Measurements from ENCODE around the gene STK17B. TPM values are rescaled to one million over a fixed set of nuclear protein-coding genes. Genes with fewer than 3 reads are reported as not detected.

Gene STK17B
- total and polyA plus RNA-seq, 4 donors = 17.1 to 30.0 (median 22.0) TPM

GRCh38 chr2:196159221-196159892, 12.0 kb downstream of the STK17B start:
- Histone ChIP-seq H3K9me3 (ENCODE audit: control insufficient read depth, low read length) (no peaks in the 10 kb centered on the region), H3K36me3 (ENCODE audit: control insufficient read depth in 1 of 2, insufficient read depth in 2 of 2, low read length in 1 of 2) (peaks cover 0 to 3% of the 10 kb centered on the region in 2 donors), H3K4me3 (ENCODE audit: low read length in 2 of 2) (no peak overlapping the region), H3K27me3 (ENCODE audit: control insufficient read depth in 1 of 2, insufficient read depth in 2 of 2, low read length in 1 of 2) (no peaks in the 10 kb centered on the region), H3K4me1 (ENCODE audit: control insufficient read depth in 1 of 2, insufficient read depth in 2 of 2, low read length in 2 of 2) (no peaks in the 10 kb centered on the region), H3K27ac (ENCODE audit: low read depth in 1 of 2, low read length in 2 of 2) (no peak overlapping the region)
- 91 to 93% methylated on average over 5 of the region's 5 CpGs for WGBS, 2 donors
- intact Hi-C loops (cut with DNase I) = no loop called here
- DNase-seq (no peak), ATAC-seq (ENCODE audit: low FRiP score) (no peak)

DNA sequence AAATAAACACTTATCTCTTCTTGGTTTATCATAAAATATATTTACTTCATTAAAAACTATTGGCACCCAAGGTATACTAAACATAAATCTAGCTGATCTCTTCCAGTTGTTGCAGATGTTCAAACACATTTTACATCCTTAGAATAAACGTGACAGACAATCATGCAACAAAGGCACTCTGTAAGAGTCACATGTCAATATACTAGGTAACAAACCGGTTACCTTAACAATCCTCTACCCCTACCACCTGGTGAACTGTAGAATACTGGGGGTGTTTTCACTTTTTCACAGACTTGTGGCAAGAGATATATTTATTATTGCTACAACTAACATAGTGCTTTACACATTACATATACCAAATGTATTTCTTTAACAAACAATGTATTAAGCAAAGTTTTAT, 15.8 kb downstream of the STK17B start:
- Histone ChIP-seq H3K27ac (ENCODE audit: low read depth in 1 of 2, low read length in 2 of 2) (no peak overlapping the region), H3K4me3 (ENCODE audit: low read length in 2 of 2) (no peak overlapping the region), H3K36me3 (ENCODE audit: control insufficient read depth in 1 of 2, insufficient read depth in 2 of 2, low read length in 1 of 2) (no peaks in the 10 kb centered on the region), H3K4me1 (ENCODE audit: control insufficient read depth in 1 of 2, insufficient read depth in 2 of 2, low read length in 2 of 2) (no peaks in the 10 kb centered on the region), H3K9me3 (ENCODE audit: control insufficient read depth, low read length) (no peaks in the 10 kb centered on the region), H3K27me3 (ENCODE audit: control insufficient read depth in 1 of 2, insufficient read depth in 2 of 2, low read length in 1 of 2) (no peaks in the 10 kb centered on the region)
- ATAC-seq (ENCODE audit: low FRiP score) = no peak
- 13 to 20% methylated on average over 2 of the region's 2 CpGs for WGBS, 2 donors
- intact Hi-C loops (cut with DNase I) = no loop called here
- DNase-seq = no peak

- no peaks in the 10 kb centered on the region for H3K9me3 ChIP-seq (ENCODE audit: control insufficient read depth, low read length)
- H3K4me3 ChIP-seq (ENCODE audit: low read length in 2 of 2) = no peak overlapping the region
Measured at GRCh38 chr2:196153480-196153879, 17.9 kb downstream of the STK17B start.

DNA sequence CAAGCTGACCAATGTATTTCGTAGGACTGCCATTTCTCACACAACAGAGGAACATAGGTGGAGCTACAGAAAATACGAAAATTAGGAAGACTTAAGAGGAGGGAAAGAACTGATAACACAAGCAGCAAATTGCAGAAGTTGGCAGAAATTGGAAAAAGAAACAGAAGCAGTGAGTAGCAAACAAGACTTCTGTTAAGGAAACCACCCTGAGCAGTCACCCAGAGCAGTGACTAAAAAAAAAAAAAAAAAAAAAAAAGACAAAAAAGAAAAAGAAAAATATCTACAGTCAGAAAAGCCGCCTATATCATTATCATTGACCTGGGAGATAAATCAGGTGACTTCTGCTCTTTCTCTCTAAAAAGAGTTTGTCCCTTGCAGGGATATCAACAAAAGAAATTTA, 21.4 kb downstream of the STK17B start:
- Histone ChIP-seq H3K27ac (ENCODE audit: low read depth in 1 of 2, low read length in 2 of 2) (no peak overlapping the region), H3K9me3 (ENCODE audit: control insufficient read depth, low read length) (no peaks in the 10 kb centered on the region), H3K27me3 (ENCODE audit: control insufficient read depth in 1 of 2, insufficient read depth in 2 of 2, low read length in 1 of 2) (no peaks in the 10 kb centered on the region), H3K4me3 (ENCODE audit: low read length in 2 of 2) (no peak overlapping the region), H3K4me1 (ENCODE audit: control insufficient read depth in 1 of 2, insufficient read depth in 2 of 2, low read length in 2 of 2) (no peaks in the 10 kb centered on the region), H3K36me3 (ENCODE audit: control insufficient read depth in 1 of 2, insufficient read depth in 2 of 2, low read length in 1 of 2) (peaks cover 0 to 4% of the 10 kb centered on the region in 2 donors)
- ATAC-seq (ENCODE audit: low FRiP score) (no peak), DNase-seq (no peak)
- WGBS, 2 donors = 69 to 73% methylated on average over 3 of the region's 3 CpGs
- intact Hi-C loops (cut with DNase I) = no loop called here

More at GRCh38 chr2:196153480-196153879, 17.9 kb downstream of the STK17B start:
- intact Hi-C loops (cut with DNase I) = no loop called here
- no peak overlapping the region for H3K27ac ChIP-seq (ENCODE audit: low read depth in 1 of 2, low read length in 2 of 2)
- no peaks in the 10 kb centered on the region for H3K27me3 ChIP-seq (ENCODE audit: control insufficient read depth in 1 of 2, insufficient read depth in 2 of 2, low read length in 1 of 2)
- no peaks in the 10 kb centered on the region for H3K36me3 ChIP-seq (ENCODE audit: control insufficient read depth in 1 of 2, insufficient read depth in 2 of 2, low read length in 1 of 2)
- DNase-seq = no peak
- WGBS, 2 donors = 83 to 87% methylated on average over 2 of the region's 2 CpGs
- no peak for ATAC-seq (ENCODE audit: low FRiP score)
- H3K4me1 ChIP-seq (ENCODE audit: control insufficient read depth in 1 of 2, insufficient read depth in 2 of 2, low read length in 2 of 2) = no peaks in the 10 kb centered on the region

DNA sequence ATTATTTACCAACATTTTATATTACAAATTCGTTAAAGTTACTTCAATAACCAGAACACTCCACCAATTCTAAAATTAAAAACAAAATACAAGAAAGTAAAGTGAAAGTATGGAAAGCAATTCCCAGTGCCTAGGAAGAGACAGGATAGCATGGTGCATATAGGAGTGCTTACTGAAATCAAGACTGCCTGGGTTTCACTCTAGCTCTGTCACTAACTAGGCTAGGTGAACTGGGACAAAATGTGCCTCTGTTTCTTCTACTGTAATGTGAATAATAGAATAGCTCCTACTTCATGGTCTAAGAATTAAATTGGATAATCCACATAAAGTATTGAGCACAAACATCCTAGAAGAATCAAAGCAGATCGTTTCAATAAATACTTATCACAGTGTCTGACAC, 22.6 kb downstream of the STK17B start:
- H3K27ac ChIP-seq (ENCODE audit: low read depth in 1 of 2, low read length in 2 of 2) = no peak overlapping the region
- intact Hi-C loops (cut with DNase I) = no loop called here
- H3K9me3 ChIP-seq (ENCODE audit: control insufficient read depth, low read length) = no peaks in the 10 kb centered on the region
- H3K4me1 ChIP-seq (ENCODE audit: control insufficient read depth in 1 of 2, insufficient read depth in 2 of 2, low read length in 2 of 2) = no peaks in the 10 kb centered on the region
- no peak overlapping the region for H3K4me3 ChIP-seq (ENCODE audit: low read length in 2 of 2)
- 86 to 88% methylated on average over 2 of the region's 2 CpGs for WGBS, 2 donors
- H3K36me3 ChIP-seq (ENCODE audit: control insufficient read depth in 1 of 2, insufficient read depth in 2 of 2, low read length in 1 of 2) = peaks cover 0 to 5% of the 10 kb centered on the region in 2 donors
- H3K27me3 ChIP-seq (ENCODE audit: control insufficient read depth in 1 of 2, insufficient read depth in 2 of 2, low read length in 1 of 2) = no peaks in the 10 kb centered on the region
- ATAC-seq (ENCODE audit: low FRiP score) (no peak), DNase-seq (no peak)

DNA sequence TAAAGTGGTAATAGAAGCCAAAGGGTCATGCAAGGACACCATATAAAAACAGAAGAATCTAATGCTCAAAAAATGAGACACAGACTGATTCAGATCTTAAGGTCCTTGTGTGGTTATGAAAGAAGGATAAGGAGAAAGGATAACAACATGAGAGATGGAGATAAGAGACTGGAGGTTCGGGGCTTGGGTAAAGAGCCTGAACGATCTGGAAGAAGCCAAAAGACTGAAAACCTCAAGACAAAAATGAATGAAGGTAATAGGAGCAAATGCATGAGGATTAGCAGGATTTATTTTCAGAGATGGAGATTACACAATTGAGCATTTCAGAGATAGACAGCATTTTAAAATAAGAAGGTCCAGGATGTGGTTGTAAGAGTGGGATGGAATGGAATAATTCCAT, 26.1 kb downstream of the STK17B start:
- intact Hi-C loops (cut with DNase I) = no loop called here
- WGBS, 2 donors = 54 to 56% methylated on average over 2 of the region's 2 CpGs
- DNase-seq = no peak
- Histone ChIP-seq H3K4me3 (ENCODE audit: low read length in 2 of 2) (no peak overlapping the region), H3K36me3 (ENCODE audit: control insufficient read depth in 1 of 2, insufficient read depth in 2 of 2, low read length in 1 of 2) (peaks cover 0 to 5% of the 10 kb centered on the region in 2 donors), H3K27me3 (ENCODE audit: control insufficient read depth in 1 of 2, insufficient read depth in 2 of 2, low read length in 1 of 2) (no peaks in the 10 kb centered on the region), H3K4me1 (ENCODE audit: control insufficient read depth in 1 of 2, insufficient read depth in 2 of 2, low read length in 2 of 2) (no peaks in the 10 kb centered on the region), H3K27ac (ENCODE audit: low read depth in 1 of 2, low read length in 2 of 2) (no peak overlapping the region), H3K9me3 (ENCODE audit: control insufficient read depth, low read length) (no peaks in the 10 kb centered on the region)
- ATAC-seq (ENCODE audit: low FRiP score) = no peak

DNA sequence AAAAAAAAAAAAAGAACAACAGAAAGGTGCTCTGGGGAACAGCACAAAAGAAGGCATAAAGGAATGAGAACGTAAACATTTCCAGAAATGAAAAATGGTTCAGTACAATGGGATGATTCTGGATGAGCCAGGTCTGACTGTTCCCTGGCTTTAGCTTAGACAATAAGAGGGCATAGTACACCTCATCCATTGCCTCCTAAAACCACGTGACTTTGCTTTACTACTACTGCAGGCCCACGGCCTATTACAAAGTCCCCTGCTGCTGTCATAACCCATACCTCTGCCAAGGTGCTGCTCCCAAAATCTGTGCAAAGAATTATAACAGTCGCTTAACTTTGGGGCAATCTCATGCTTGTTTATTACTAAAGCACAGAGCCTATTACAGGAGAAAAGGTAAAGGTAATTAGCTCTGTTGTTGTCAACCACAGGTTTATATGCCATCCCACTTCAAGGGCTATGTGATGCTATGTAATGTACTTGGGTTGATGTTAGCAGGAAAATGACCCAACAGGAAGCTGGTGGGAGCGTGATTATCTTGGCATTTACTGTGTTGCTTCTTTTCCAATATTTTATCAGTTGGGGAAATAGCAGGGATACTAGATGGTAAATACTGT, 26.8 kb downstream of the STK17B start:
- WGBS, 2 donors = 91 to 96% methylated on average over 5 of the region's 5 CpGs
- ATAC-seq (ENCODE audit: low FRiP score) (no peak), DNase-seq (no peak)
- peaks cover 0 to 5% of the 10 kb centered on the region in 2 donors for H3K36me3 ChIP-seq (ENCODE audit: control insufficient read depth in 1 of 2, insufficient read depth in 2 of 2, low read length in 1 of 2)
- no peaks in the 10 kb centered on the region for H3K9me3 ChIP-seq (ENCODE audit: control insufficient read depth, low read length)
- no peak overlapping the region for H3K27ac ChIP-seq (ENCODE audit: low read depth in 1 of 2, low read length in 2 of 2)
- no peaks in the 10 kb centered on the region for H3K27me3 ChIP-seq (ENCODE audit: control insufficient read depth in 1 of 2, insufficient read depth in 2 of 2, low read length in 1 of 2)
- no peaks in the 10 kb centered on the region for H3K4me1 ChIP-seq (ENCODE audit: control insufficient read depth in 1 of 2, insufficient read depth in 2 of 2, low read length in 2 of 2)
- intact Hi-C loops (cut with DNase I) = no loop called here
- no peak overlapping the region for H3K4me3 ChIP-seq (ENCODE audit: low read length in 2 of 2)

DNA sequence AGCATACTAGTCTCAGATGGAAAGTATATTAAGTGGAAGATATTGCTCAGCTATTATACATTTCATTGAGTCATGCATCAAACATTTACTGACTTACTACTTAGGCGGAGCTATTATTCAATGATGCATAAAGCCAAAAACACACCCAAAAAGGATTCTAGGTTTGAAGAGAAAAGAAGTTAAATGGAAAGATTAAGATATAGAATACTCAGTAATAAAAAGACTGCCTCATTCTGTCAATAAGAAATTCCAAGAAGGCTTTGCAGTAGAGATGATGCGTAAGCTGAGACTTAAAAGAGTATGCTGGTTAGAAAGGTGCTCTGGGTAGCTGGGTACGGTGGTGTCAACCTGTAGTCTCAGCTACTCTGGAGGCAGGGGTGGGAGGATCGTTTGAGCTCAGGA, 27.6 kb downstream of the STK17B start:
- Histone ChIP-seq H3K9me3 (ENCODE audit: control insufficient read depth, low read length) (no peaks in the 10 kb centered on the region), H3K27ac (ENCODE audit: low read depth in 1 of 2, low read length in 2 of 2) (no peak overlapping the region), H3K36me3 (ENCODE audit: control insufficient read depth in 1 of 2, insufficient read depth in 2 of 2, low read length in 1 of 2) (peaks cover 0 to 5% of the 10 kb centered on the region in 2 donors), H3K27me3 (ENCODE audit: control insufficient read depth in 1 of 2, insufficient read depth in 2 of 2, low read length in 1 of 2) (no peaks in the 10 kb centered on the region), H3K4me1 (ENCODE audit: control insufficient read depth in 1 of 2, insufficient read depth in 2 of 2, low read length in 2 of 2) (no peaks in the 10 kb centered on the region), H3K4me3 (ENCODE audit: low read length in 2 of 2) (no peak overlapping the region)
- DNase-seq (no peak), ATAC-seq (ENCODE audit: low FRiP score) (no peak)
- intact Hi-C loops (cut with DNase I) = no loop called here
- WGBS, 2 donors = 93 to 95% methylated on average over 4 of the region's 4 CpGs

- peaks cover 2 to 8% of the 10 kb centered on the region in 2 donors for H3K36me3 ChIP-seq (ENCODE audit: control insufficient read depth in 1 of 2, insufficient read depth in 2 of 2, low read length in 1 of 2)
- H3K9me3 ChIP-seq (ENCODE audit: control insufficient read depth, low read length) = no peaks in the 10 kb centered on the region
- ATAC-seq (ENCODE audit: low FRiP score) (no peak), DNase-seq (no peak)
- no peak overlapping the region for H3K27ac ChIP-seq (ENCODE audit: low read depth in 1 of 2, low read length in 2 of 2)
- intact Hi-C loops (cut with DNase I) = no loop called here
- H3K4me1 ChIP-seq (ENCODE audit: control insufficient read depth in 1 of 2, insufficient read depth in 2 of 2, low read length in 2 of 2) = no peaks in the 10 kb centered on the region
- 55 to 67% methylated on average over 1 of the region's 1 CpG for WGBS, 2 donors
- H3K27me3 ChIP-seq (ENCODE audit: control insufficient read depth in 1 of 2, insufficient read depth in 2 of 2, low read length in 1 of 2) = no peaks in the 10 kb centered on the region
- H3K4me3 ChIP-seq (ENCODE audit: low read length in 2 of 2) = no peak overlapping the region
Measured at GRCh38 chr2:196142825-196143224, 28.6 kb downstream of the STK17B start.

Measured in aorta (tissue), 5 donors.